EL (cell line): ENCODE results near the gene CHRDL2.

ENCODE experiments used
- DNase-seq: peaks from one replicate; pipeline ENCODE4 v3.0.0-alpha.2; 2016

Gene CHRDL2

GRCh38 chr11:74748211-74749126 lies 17.2 kb upstream of the CHRDL2 start, which contains the start of gene RNF169:
Gene RNF169 (plus strand): TSS chr11:74748849. CDS start chr11:74748881, 32 bp downstream.
- DNase-seq: peak; percentile 96

DNA sequence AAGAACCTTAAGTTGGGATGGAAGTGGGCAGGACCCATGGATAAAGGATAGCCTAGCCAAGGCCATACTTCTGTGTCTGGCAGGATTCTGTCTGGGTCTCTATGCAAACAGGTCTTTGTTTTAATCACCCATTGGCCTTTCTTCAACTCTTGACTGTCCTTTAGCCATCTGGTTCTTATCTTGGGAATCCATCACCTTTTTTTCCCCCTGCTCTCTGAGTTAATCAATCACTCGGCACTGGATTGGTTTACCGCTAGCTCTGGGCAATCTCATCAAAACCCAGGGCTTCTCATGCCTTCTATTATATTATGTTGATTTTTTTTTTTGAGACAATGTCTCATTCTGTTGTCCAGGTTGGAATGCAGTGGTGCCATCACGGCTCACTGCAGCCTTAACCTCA lies 15.6 kb upstream of the CHRDL2 start:
- DNase-seq: no peak

DNA sequence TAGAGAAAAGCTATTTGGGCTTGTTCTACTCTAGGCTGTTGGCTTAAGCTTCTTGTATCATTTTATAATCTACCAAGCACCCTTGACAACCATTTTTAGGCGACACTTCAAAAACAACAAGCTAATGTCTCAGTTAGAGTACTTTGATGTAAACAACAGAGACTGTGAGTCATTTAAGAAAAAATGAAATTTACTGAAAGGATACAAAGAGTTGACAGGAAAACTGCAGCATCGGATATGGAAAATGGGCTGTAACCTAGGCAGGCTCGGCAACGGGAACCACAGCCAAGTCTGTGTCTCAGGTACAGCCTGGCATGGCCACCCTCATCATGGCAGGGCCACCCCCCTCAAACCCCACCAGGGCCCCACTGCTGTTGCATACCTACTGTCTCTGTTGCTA lies 13.1 kb upstream of the CHRDL2 start:
- no peak for DNase-seq

- no peak for DNase-seq
Observed at GRCh38 chr11:74743640-74744039, 12.4 kb upstream of the CHRDL2 start.

DNA sequence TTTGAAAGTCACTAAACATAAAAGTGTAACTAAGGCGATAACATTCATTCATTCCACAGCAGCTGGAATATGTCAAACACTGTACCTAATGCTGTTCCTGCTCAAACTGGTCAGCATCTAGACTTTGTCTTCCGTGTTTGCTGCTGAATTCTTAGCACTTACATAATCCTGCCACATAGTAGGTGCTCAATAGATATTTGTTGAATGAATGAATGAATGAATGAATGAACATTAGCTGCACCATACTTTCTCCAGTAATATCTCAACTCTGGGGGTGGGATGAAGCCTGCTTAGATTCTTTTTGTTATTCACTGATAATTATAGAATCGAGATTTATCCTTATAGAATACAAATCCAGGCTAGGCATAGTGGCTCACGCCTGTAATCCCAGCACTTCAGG lies 10.8 kb upstream of the CHRDL2 start:
- no peak for DNase-seq

DNA sequence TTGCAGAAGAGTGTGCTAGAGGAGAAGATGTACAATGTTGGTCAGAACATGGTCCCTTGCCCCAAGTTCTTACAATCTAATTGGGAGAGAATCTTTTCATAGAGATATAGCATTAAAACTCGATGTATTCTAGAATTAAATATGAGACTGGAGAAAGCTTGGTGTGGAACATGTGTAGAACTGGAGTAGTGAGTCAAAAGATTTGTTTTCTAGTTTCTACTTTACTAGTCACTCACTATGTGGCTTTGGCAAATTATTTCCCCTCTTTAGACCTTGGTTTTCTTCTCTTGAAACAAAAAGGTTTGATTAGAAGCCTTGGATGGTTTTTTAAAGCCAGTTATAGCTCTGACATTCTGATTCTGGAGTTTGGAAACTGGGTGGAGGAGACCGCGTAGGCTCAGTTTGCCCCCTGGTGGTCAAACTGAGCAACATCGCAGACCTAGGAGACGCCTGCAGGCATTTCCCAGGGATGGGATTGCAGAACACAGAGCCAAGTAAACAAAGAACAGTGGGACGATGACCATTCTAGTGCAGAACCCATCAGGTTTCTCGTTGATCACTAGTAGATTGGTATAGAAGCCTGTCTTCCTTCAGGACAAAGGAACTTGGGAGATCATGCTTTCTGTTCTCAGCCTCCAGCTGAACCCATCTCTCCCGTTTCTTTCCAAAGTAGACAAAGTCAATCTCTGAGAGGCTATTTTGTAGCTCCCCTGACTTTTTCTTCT lies 8.5 kb upstream of the CHRDL2 start:
- DNase-seq: peak; percentile 69

- no peak for DNase-seq
Observed at GRCh38 chr11:74736031-74736430, 4.8 kb upstream of the CHRDL2 start.

- no peak for DNase-seq
Observed at GRCh38 chr11:74735365-74735928, 4.2 kb upstream of the CHRDL2 start.

DNA sequence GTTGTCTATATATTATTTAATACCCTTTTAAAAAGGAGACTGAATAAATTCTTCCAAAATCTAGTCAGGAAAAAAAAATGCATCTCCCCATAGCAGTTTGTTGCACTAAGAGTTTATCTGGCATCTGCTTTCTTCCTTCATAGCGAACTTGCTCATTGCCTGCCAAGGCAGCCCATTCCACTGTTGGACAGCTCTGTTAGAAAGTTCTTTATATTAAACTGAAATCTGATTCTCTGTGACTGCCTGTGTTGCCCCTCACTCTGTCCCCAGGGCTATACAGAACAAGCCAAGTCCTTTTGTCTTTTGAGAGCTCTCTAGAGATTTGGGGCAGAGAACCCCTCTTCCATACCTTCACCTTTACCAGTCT lies 3.3 kb upstream of the CHRDL2 start:
- DNase-seq: no peak

- no peak for DNase-seq
Observed at GRCh38 chr11:74730571-74731260, 510 bp downstream of the CHRDL2 start.

- DNase-seq: no peak
Observed at GRCh38 chr11:74729397-74729796, 1.8 kb downstream of the CHRDL2 start.

- peak; percentile 67 for DNase-seq
Observed at GRCh38 chr11:74726547-74727182, 4.6 kb downstream of the CHRDL2 start.

DNA sequence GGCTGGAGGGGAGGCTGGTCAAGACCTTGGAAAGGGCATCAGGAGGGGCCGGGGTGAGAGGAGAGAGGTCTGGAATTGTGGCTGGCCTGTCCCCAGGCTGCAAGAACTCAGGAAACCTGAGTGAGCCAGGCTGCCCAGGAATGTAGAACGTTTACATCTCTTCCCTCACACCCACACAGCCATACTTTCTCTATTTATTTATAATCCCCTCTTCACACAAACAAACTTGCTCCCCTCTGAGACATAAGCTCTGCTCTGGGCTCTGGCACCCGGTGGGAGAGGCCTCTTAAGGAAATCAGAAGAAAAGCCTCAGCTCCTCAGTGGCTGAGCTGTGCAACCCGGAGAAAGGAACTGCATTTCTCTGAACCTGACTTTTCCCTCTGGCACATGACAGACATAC lies 5.5 kb downstream of the CHRDL2 start:
- no peak for DNase-seq

DNA sequence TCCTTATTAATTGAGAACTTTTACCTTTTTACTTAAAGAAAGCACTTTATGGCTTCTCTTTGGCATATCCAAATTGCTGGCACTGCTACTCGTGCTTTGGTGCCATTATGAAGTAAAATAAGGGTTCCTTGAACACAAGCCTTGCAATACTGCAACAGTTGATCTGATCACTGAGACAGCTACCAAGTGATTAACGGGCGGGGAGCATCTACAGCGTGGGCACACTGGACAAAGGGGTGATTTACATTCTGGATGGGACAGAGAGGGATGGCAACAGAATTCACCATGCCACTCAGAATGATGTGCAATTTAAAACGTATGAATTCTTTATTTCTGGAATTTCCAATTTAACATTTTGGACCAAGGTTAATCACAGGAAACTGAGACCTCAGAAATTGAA lies 7.7 kb downstream of the CHRDL2 start:
- no peak for DNase-seq

- no peak for DNase-seq
Observed at GRCh38 chr11:74721479-74721835, 9.8 kb downstream of the CHRDL2 start.

DNA sequence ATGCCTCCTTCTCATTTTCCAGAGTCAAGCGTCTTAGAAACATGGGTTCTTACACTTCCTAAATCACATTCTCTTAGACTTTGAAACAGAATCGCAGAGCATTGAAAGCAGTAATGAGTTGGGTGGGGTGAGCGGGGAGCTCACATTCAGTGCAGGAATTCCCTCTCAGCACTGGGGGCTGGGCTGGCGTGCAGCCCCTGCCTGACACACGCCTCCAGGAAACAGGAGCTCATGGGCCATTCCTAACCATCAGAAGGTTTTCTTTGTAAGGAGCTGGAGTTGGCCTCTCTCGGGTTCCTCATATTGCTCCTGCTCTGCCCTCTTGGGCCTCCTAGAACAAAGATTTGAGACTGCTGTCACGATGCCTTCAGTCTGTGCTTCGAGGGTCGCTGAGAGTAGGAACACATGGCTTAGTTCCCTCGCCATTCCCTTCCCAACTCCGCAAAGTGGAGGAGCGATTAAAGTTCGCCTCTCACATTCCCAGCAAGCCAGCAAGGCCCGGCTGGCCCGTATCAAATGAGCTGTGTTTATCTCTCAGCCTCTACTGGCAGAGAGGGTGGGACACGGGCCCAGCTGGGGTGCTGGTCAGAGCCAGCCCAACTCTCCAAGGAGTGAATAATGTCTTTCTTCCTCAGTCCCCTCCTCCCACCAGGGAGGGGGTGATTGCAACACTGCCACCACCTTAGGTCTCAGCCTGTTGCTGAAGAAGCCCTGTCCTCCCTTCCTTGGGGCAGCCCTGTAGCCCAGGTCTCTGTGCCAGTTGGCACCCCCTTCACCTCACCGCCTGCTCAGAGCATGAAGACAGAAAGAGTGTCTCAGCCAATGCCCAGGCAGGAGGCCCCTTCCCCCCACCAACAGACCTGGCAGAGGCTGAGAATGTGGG lies 10.4 kb downstream of the CHRDL2 start:
- DNase-seq: no peak

DNA sequence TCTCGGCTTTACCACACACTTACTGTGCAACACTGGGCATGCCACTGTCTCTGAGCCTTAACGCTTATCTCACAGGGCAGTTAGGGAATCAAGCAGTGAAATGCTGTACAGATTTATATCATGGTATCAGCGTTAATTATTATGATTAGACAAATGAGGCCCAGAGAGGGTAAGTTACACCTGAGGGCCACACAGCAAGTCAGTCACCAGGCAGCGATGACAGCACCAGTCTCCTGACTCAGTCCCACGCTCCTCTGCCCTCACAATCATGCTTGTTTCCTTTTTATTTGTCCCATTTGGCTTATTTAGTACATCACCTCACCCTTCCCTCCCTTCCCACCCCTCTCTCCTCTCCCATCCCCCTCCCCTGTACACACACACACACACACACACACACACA lies 12.2 kb downstream of the CHRDL2 start:
- DNase-seq: no peak

DNA sequence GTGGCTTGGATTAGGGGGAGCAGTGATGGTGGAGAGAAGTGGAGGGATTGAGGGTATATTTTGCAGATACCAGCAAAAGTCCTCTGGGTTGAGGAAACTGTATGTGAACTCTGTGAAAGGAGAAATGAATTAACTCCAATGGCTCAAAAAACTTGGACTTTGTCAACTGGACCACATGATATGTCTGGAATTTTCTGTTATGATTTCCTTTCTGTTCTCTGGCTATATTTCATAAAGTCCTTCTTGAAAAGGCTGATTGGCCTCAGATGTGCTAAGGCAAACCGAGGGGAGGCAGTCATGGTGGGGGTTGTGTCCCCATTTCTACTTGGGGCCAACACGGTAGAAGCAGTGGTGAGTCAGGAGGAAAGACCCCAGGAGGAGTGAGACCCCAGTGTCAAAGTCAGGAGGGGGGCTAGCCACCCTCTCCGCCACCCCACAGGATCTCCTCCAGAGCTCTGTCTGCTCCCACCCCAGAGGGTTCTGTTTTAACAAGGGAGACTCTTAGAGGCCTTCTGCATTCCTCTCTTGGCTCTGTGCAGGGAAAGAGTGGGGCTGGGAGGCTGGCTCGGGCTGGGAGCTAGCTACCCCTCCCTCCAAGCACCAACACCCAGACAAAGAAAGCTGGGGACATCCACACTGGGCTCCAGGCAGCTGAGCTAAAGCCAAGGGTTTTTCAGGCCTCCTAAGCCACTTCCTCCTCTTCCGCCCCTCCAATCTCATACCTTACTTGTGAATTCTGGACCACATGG lies 13.8 kb downstream of the CHRDL2 start:
- DNase-seq: no peak

DNA sequence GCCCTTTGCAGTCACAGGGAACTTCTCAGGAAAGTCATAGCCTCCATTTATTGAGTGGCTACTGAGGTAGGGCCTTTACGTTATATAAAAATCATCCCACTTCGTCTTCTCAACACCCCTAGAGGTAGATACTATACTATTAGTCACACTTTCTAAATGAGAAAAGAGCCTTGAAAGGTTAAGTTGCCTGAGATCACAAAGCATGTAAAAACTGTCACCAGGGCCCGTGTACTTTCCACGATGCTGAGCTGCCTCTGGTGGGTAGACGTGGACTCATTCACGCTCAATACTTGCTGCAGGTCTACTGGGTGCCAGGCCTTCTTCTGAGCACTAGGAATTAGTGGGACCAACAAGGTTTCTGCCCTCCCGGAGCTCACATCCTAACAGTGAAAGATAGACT lies 16.3 kb downstream of the CHRDL2 start:
- DNase-seq: no peak

DNA sequence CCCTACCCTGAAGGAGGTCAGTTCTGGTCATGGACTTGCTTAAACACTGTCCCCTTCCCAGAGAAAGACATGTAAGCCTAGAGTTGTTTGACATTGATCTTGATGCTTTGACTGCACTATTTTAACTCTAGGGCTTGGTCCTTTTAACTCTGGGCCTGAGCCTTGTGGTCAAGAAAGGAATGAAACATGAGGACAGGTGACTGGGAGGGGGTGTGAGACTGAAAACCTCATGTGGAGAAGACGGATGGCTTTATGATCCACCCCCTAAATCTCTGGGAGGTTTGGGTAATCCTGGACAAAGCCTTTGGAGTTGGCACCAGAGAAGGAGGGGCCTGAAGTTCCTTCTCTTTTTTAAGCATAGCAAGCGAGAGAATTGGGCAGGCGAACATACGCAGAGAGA lies 17.5 kb downstream of the CHRDL2 start:
- DNase-seq: no peak
